Psoas muscle (tissue), 8 donors: ENCODE data around the gene SBF2. TPM values are rescaled to one million over a fixed set of nuclear protein-coding genes. Genes with fewer than 3 reads are reported as not detected.

Experiments used
- ATAC-seq, 4 donors: fragments of 200-7000 bp; cut with Tn5 transposase; one replicate each; pipeline ENCODE4 v1.9.1; 2020; ENCODE audit warnings: moderate library complexity in 3 of 4, mild to moderate bottlenecking in 2 of 4
- DNase-seq, 2 donors: peaks; one replicate each; pipeline ENCODE4 v3.0.0-alpha.2; 2020
- H3K27ac ChIP-seq: fragments of 200-600 bp; one replicate; pipeline ENCODE4 v1.8.0; 2022
- H3K27me3 ChIP-seq, 3 donors: fragments of 200-600 bp in 1 of 3; one replicate each; pipeline versions ENCODE4 v1.6.1 to v1.8.0; 2013 to 2022; ENCODE audit warnings: low read length in 2 of 3, mild to moderate bottlenecking in 2 of 3, moderate library complexity in 1 of 3; ENCODE audit not compliant: insufficient read depth in 3 of 3
- H3K36me3 ChIP-seq, 2 donors: fragments of 200-600 bp in 1 of 2; one replicate each; pipeline versions ENCODE4 v1.6.1 to v1.8.0; 2013 to 2022; ENCODE audit warnings: low read depth in 1 of 2, mild to moderate bottlenecking in 1 of 2, moderate library complexity in 1 of 2; ENCODE audit not compliant: insufficient read depth in 1 of 2
- H3K4me1 ChIP-seq: fragments of 200-600 bp; one replicate; pipeline ENCODE4 v1.8.0; 2022
- H3K4me3 ChIP-seq: fragments of 200-600 bp; one replicate; pipeline ENCODE4 v1.8.0; 2022; ENCODE audit warnings: mild to moderate bottlenecking
- H3K9me3 ChIP-seq: fragments of 200-600 bp; one replicate; pipeline ENCODE4 v1.8.0; 2022
- WGBS, 3 donors: extraction: QIAGEN DNeasy Blood & Tissue Kit; methylation state at CpG; one replicate each; pipeline versions ENCODE4 v1.1.6 to v1.1.7; 2013; 5-methylcytosine and 5-hydroxymethylcytosine counted together
- intact Hi-C, 2 donors: fragments of 100-400 bp; cut with DNase I; formaldehyde crosslinking; loops; one replicate each; pipeline versions ENCODE4 v1.11.0 to v1.14.2; 2022
- polyA plus RNA-seq, 3 donors: library from polyadenylated mRNA; stranded (reverse); fragments of 200-250 nt; gene quantifications; one replicate each; pipeline ENCODE4 v1.2.3, GENCODE V29; 2013
- total RNA-seq, 4 donors: library from RNA; stranded (reverse); fragmentation: NEBNext Ultra II Directional in 2 of 4; extraction: Animal tissue kit (Norgen Biotek cat#: 25700) in 2 of 4; gene quantifications; one replicate each; pipeline versions ENCODE4 v1.2.1 to v1.2.4, GENCODE V29; 2021 to 2023
- TF ChIP-seq, protein P1 (sequence below): fragments of 200-600 bp; IDR thresholded peaks from one replicate; pipeline ENCODE4 v1.8.0; 2022; ENCODE audit warnings: antibody characterized with exemption
- donor health status: healthy with polysubstance abuse.
- donor health status: DM: no; HTN: no; CAD: no; lungs with moderate emphysema.
- donor health status: Bipolar disorder and iron deficiency.
- donor health status: healthy.
- donor health status: DM: yes; HTN: yes; CAD: no.
- donor health status: DM: no; HTN: no; CAD: no.
- donor health status: DM: no; HTN: no; CAD: no.
- donor health status: DM: yes; HTN: yes; CAD: no.

The SBF2 gene
- total and polyA plus RNA-seq, 7 donors: 3.3 to 12.6 (median 10.6) TPM

DNA sequence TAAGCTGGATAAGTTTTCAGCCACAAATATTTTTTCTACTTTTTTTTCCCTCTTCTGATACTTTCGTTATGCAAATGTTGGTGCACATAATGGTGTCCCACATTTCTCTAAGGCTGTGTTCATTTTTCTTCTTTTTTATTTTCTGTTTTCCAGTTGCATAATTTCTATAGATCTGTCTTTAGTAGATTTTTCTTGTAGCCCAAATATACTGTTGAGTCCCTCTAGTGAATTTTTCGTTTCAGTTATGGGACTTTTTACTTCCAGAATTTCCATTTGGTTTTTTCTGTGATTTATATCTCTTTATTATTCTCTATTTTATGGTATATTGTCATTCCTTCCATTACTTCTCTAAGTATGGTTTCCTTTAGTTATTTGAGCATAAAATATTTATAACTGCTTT lies 558.1 kb downstream of the SBF2 start:
- Histone ChIP-seq H3K9me3 (peaks cover 11% of the 10 kb centered on the region), H3K27me3 (no peaks in the 10 kb centered on the region), H3K4me1 (no peaks in the 10 kb centered on the region), H3K36me3 (peaks cover 11 to 28% of the 10 kb centered on the region in 2 donors), H3K27ac (no peak overlapping the region), H3K4me3 (no peak overlapping the region)
- intact Hi-C loops: no loop called here
- DNase-seq (no peak), ATAC-seq (no peak)
- TF ChIP-seq, protein P1, sequence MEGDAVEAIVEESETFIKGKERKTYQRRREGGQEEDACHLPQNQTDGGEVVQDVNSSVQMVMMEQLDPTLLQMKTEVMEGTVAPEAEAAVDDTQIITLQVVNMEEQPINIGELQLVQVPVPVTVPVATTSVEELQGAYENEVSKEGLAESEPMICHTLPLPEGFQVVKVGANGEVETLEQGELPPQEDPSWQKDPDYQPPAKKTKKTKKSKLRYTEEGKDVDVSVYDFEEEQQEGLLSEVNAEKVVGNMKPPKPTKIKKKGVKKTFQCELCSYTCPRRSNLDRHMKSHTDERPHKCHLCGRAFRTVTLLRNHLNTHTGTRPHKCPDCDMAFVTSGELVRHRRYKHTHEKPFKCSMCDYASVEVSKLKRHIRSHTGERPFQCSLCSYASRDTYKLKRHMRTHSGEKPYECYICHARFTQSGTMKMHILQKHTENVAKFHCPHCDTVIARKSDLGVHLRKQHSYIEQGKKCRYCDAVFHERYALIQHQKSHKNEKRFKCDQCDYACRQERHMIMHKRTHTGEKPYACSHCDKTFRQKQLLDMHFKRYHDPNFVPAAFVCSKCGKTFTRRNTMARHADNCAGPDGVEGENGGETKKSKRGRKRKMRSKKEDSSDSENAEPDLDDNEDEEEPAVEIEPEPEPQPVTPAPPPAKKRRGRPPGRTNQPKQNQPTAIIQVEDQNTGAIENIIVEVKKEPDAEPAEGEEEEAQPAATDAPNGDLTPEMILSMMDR: no peak
- 96 to 97% (median 97%) methylated on average over 2 of the region's 2 CpGs for WGBS, 3 donors

DNA sequence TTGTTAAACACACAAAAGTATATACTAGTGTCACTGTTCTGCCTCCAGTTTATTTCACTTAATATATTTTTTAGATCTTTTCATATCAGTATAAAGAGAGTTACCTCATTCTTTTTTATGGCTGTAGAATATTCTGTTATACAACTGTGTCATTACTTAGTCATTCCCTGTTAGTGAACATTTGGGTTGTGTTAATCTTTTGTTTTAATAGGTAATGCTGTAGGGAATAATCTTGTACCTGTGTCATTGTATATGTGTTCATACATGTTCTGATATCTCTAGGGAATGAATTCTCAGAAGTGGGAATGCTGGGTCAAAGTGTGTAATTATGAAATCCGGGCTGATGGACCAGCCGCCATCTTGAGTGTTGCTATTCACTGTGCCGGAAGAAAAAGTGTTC lies 558.8 kb downstream of the SBF2 start:
- DNase-seq: no peak
- no peak for ATAC-seq
- Histone ChIP-seq H3K27me3 (no peaks in the 10 kb centered on the region), H3K4me1 (no peaks in the 10 kb centered on the region), H3K4me3 (no peak overlapping the region), H3K36me3 (peaks cover 7 to 24% of the 10 kb centered on the region in 2 donors), H3K9me3 (peaks cover 11% of the 10 kb centered on the region), H3K27ac (no peak overlapping the region)
- intact Hi-C loops: no loop called here
- 94 to 98% (median 96%) methylated on average over 3 of the region's 3 CpGs for WGBS, 3 donors
- TF ChIP-seq, protein P1: no peak

DNA sequence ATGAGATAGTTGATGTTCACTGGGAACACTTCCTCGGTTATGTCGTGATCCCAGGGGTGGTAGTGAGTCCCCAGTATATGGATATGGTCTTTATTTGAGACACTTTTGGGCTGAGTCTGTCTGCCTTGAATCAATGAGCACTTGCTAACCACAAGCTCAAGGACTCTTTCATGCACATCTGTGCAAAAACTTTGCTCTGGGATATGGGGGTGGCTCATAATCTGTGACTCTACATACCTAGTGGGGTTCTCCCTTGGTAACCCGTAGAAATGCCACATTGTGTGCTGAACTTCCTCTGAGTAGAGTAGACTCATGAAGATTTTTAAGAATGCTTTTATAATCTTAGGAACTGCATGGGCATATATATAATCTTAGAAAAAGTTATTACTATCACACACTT lies 560.8 kb downstream of the SBF2 start:
- H3K9me3 ChIP-seq: peaks cover 11% of the 10 kb centered on the region
- H3K4me1 ChIP-seq: no peaks in the 10 kb centered on the region
- intact Hi-C loops: no loop called here
- 92 to 93% (median 93%) methylated on average over 3 of the region's 3 CpGs for WGBS, 3 donors
- no peak overlapping the region for H3K4me3 ChIP-seq
- no peak overlapping the region for H3K27ac ChIP-seq
- H3K27me3 ChIP-seq: no peaks in the 10 kb centered on the region
- no peak for ATAC-seq
- TF ChIP-seq, protein P1: no peak
- no peak for DNase-seq
- peaks cover 5 to 31% of the 10 kb centered on the region in 2 donors for H3K36me3 ChIP-seq

DNA sequence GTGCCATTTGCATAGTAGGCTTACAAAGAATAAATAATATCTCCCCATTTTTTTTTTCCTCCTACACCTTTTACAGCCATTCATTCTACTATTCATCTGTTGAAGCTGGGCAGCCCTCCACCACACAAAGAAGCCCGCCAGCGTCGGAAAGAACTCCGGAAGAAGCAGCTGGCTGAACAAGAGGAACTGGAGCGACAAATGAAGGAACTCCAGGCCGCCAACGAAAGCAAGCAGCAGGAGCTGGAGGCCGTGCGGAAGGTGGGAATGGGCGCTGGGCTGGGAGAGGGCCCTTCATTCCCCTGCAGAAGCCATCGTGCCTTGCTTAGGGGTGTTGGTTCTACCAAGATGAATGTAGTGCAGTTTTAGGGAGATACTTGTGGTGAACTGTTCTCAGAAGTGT lies 561.6 kb downstream of the SBF2 start:
- Histone ChIP-seq H3K4me1 (no peaks in the 10 kb centered on the region), H3K36me3 (peaks cover 5 to 31% of the 10 kb centered on the region in 2 donors), H3K27ac (no peak overlapping the region), H3K27me3 (no peaks in the 10 kb centered on the region), H3K9me3 (peaks cover 11% of the 10 kb centered on the region), H3K4me3 (no peak overlapping the region)
- ATAC-seq (no peak), DNase-seq (no peak)
- TF ChIP-seq, protein P1: no peak
- 83 to 84% (median 83%) methylated on average over 11 of the region's 11 CpGs for WGBS, 3 donors
- intact Hi-C loops: no loop called here

DNA sequence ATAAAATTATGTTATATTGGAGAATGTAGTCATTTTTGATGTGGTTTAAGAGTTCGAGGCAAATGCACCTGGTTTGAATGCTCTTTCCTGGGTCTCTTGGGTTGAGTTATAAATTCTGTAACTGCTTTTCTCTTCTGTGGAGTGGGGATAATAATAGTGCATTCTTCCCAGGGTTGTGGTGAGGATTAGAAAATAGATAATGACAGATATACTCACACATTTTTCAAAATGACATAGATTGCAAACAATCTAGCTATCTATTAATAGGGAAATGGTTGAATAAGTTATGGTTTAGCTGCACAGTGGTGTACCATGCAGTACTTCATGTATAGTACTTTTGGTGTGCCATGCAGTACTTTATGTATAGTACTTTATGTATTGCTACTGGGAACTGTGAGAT lies 562.8 kb downstream of the SBF2 start:
- Histone ChIP-seq H3K27ac (no peak overlapping the region), H3K36me3 (peaks cover 5 to 31% of the 10 kb centered on the region in 2 donors), H3K9me3 (peaks cover 8% of the 10 kb centered on the region), H3K4me1 (no peaks in the 10 kb centered on the region), H3K4me3 (no peak overlapping the region), H3K27me3 (no peaks in the 10 kb centered on the region)
- TF ChIP-seq, protein P1: no peak
- whole genome bisulfite sequencing, 3 donors: 87 to 97% (median 91%) methylated on average over 1 of the region's 1 CpG
- intact Hi-C loops: no loop called here
- ATAC-seq: no peak
- DNase-seq: no peak
